22Rv1 (cell line): ENCODE results near the gene PRRX1.

Experiments used
- ZFX ChIP-seq: fragments of 450-650 bp; IDR thresholded peaks from 2 replicates; pipeline ENCODE4 v1.6.1; 2017; ENCODE audit warnings: antibody characterized with exemption, borderline replicate concordance
- TF ChIP-seq, protein P1 (sequence below): fragments of 450-650 bp; IDR thresholded peaks from 2 replicates; pipeline ENCODE4 v1.5.1; 2017; ENCODE audit warnings: mild to moderate bottlenecking

DNA sequence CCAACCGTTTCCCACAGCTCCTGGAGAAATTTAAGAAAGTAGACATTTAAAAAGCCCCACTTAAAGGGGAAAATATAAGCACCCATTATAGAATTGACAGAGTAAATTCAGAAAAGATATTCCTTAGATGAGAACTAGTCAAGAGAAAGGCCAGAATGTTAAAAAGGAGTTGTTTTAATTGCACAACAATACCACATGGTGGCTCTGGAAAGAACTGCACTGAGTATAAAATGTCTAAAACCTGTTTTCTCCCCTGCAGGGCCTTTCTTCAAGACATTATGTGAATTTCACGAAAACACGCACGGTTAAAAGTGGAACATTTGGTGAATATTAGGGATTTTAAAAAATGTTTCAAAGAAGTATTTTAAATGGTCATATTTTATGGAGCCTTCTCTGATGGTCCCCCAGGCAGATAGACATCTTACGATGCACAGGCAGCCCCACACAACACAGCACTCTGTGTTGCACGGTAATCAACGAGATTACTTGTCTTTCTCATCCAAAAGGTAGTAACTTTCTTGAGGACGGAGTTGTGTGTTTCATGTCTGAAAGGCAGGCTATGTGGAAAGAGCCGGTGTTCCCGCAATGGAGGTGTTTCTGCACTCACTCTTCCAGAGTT is 101.9 kb downstream of the PRRX1 start:
- TF ChIP-seq, protein P1, sequence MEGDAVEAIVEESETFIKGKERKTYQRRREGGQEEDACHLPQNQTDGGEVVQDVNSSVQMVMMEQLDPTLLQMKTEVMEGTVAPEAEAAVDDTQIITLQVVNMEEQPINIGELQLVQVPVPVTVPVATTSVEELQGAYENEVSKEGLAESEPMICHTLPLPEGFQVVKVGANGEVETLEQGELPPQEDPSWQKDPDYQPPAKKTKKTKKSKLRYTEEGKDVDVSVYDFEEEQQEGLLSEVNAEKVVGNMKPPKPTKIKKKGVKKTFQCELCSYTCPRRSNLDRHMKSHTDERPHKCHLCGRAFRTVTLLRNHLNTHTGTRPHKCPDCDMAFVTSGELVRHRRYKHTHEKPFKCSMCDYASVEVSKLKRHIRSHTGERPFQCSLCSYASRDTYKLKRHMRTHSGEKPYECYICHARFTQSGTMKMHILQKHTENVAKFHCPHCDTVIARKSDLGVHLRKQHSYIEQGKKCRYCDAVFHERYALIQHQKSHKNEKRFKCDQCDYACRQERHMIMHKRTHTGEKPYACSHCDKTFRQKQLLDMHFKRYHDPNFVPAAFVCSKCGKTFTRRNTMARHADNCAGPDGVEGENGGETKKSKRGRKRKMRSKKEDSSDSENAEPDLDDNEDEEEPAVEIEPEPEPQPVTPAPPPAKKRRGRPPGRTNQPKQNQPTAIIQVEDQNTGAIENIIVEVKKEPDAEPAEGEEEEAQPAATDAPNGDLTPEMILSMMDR, result peak; percentile 57
- TF ChIP-seq ZFX, result no peak
